WERI-Rb-1 (cell line): ENCODE results near the gene SEC16B.
A peak's percentile ranks its signal among the peaks of the same experiment; 100 is the strongest.
"Not testable (repeated sequence)": the region's sequence is repeated elsewhere in the genome, so short reads cannot be mapped to it uniquely, and the experiment has no call there.

Experiments used
- DNase-seq: peaks from one replicate; pipeline ENCODE4 v3.0.0-alpha.2; 2020
- H3K27ac ChIP-seq: fragments of 250-450 bp; sonication (Bioruptor Pico); 2 replicates; pipeline ENCODE4 v1.5.1; 2020; ENCODE audit warnings: mild to moderate bottlenecking, moderate library complexity
- H3K27me3 ChIP-seq: fragments of 250-450 bp; sonication (Bioruptor Pico); 2 replicates; pipeline ENCODE4 v1.5.1; 2021; ENCODE audit warnings: mild to moderate bottlenecking, low read depth, moderate library complexity; ENCODE audit not compliant: insufficient read depth, severe bottlenecking
- H3K36me3 ChIP-seq: fragments of 250-450 bp; sonication (Bioruptor Pico); 2 replicates; pipeline ENCODE4 v1.5.1; 2020; ENCODE audit warnings: mild to moderate bottlenecking, moderate library complexity
- H3K4me3 ChIP-seq: 2 replicates; pipeline ENCODE4 v1.5.1; 2011; ENCODE audit warnings: low read depth, mild to moderate bottlenecking, control low read depth, low read length
- H3K9me3 ChIP-seq: fragments of 250-450 bp; sonication (Bioruptor Pico); 2 replicates; pipeline ENCODE4 v1.5.1; 2021; ENCODE audit warnings: mild to moderate bottlenecking, moderate library complexity; ENCODE audit not compliant: severe bottlenecking
- TF ChIP-seq, protein P1 (sequence below): IDR thresholded peaks from 2 replicates; pipeline ENCODE4 v1.5.1; 2011; ENCODE audit warnings: low read depth, mild to moderate bottlenecking, control low read depth, inconsistent platforms, low read length

The SEC16B gene

GRCh38 chr1:177998696-177999631 lies 29.1 kb upstream of the SEC16B start:
- Histone ChIP-seq H3K36me3 (no peaks in the 10 kb centered on the region), H3K4me3 (no peak overlapping the region), H3K27me3 (no peaks in the 10 kb centered on the region), H3K27ac (no peak overlapping the region), H3K9me3 (no peaks in the 10 kb centered on the region)
- TF ChIP-seq, protein P1, sequence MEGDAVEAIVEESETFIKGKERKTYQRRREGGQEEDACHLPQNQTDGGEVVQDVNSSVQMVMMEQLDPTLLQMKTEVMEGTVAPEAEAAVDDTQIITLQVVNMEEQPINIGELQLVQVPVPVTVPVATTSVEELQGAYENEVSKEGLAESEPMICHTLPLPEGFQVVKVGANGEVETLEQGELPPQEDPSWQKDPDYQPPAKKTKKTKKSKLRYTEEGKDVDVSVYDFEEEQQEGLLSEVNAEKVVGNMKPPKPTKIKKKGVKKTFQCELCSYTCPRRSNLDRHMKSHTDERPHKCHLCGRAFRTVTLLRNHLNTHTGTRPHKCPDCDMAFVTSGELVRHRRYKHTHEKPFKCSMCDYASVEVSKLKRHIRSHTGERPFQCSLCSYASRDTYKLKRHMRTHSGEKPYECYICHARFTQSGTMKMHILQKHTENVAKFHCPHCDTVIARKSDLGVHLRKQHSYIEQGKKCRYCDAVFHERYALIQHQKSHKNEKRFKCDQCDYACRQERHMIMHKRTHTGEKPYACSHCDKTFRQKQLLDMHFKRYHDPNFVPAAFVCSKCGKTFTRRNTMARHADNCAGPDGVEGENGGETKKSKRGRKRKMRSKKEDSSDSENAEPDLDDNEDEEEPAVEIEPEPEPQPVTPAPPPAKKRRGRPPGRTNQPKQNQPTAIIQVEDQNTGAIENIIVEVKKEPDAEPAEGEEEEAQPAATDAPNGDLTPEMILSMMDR: no peak
- no peak for DNase-seq

DNA sequence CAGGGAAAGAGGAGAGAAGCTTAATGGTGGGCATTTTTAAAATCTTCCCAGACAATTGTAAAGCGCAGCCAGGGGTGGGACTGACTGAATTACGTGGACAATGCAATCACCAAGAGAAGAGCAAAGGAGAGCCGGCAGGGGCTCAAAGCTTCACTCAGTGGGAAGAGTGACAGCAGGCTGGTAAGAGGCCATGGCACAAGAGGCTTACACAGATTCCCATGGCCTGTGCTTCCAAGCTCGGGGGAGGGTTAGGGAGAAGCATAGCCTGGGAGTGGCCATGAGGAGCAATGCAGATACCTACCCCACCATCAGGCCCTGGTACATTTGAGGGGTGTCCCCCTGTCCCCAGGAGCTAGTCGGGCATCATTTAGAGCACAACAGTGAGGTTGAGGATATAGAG lies 27.1 kb upstream of the SEC16B start:
- no peaks in the 10 kb centered on the region for H3K27me3 ChIP-seq
- H3K36me3 ChIP-seq: no peaks in the 10 kb centered on the region
- TF ChIP-seq, protein P1: no peak
- H3K27ac ChIP-seq: no peak overlapping the region
- H3K4me3 ChIP-seq: no peak overlapping the region
- peak; percentile 59 for DNase-seq
- H3K9me3 ChIP-seq: no peaks in the 10 kb centered on the region

DNA sequence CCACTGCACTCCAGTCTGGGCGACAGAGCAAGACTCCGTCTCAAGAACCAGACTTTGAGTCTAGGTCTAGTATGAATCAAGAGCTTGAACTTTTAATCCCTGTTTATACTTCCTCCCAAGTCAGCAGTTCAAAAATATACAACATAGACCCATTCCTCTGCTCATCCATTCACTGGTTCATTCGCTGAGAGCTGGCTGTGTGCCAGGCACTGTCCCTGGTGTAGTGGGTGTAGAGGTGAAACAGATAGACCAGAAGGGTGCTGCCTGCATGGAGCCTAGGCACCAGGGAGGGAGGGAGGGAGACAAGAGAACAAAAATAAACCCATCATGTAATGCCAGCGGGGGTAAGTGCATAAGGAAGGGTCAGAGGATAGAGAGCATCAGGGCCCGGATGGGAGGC lies 25.5 kb upstream of the SEC16B start:
- Histone ChIP-seq H3K4me3 (no peak overlapping the region), H3K27me3 (no peaks in the 10 kb centered on the region), H3K36me3 (no peaks in the 10 kb centered on the region), H3K9me3 (no peaks in the 10 kb centered on the region), H3K27ac (no peak overlapping the region)
- TF ChIP-seq, protein P1: no peak
- DNase-seq: no peak

GRCh38 chr1:177986281-177986680 lies 16.4 kb upstream of the SEC16B start:
- H3K36me3 ChIP-seq, H3K27me3 ChIP-seq, H3K27ac ChIP-seq, H3K4me3 ChIP-seq, DNase-seq: not testable (repeated sequence)
- H3K9me3 ChIP-seq: peaks cover 14% of the 10 kb centered on the region

GRCh38 chr1:177984761-177985160 lies 14.9 kb upstream of the SEC16B start:
- H3K27me3 ChIP-seq: peaks cover 3% of the 10 kb centered on the region
- DNase-seq: no peak
- TF ChIP-seq, protein P1: no peak
- H3K27ac ChIP-seq: no peak overlapping the region
- no peak overlapping the region for H3K4me3 ChIP-seq
- H3K36me3 ChIP-seq: no peaks in the 10 kb centered on the region
- peaks cover 8% of the 10 kb centered on the region for H3K9me3 ChIP-seq

DNA sequence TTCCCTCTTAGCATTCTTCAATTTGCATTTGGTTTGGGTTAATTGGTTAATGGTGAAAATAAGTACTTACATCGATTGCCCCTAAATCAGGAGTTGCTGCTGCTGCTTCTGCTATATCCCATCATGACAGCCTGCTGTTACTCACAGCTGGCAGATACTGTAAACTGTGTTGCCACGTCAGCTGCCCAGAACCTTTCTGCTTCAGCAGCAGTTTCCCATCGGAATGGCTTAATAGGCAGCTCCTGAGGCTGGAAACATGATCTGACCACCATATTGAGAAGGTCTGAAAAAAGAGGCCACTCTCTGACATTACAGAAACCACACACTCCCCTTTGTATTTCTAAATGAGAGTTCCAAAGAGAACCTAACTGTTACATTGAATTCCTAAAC lies 14.3 kb upstream of the SEC16B start:
- TF ChIP-seq, protein P1: no peak
- H3K27ac ChIP-seq: no peak overlapping the region
- DNase-seq: no peak
- no peaks in the 10 kb centered on the region for H3K36me3 ChIP-seq
- H3K9me3 ChIP-seq: peaks cover 5% of the 10 kb centered on the region
- H3K27me3 ChIP-seq: peaks cover 3% of the 10 kb centered on the region
- H3K4me3 ChIP-seq: no peak overlapping the region
